ENCODE results near the gene APPL1. TPM values are rescaled to one million over a fixed set of nuclear protein-coding genes. Genes with fewer than 3 reads are reported as not detected.

Gene APPL1
- total and polyA plus RNA-seq, 2 experiments from 2014 or later, result 49.0 to 125 TPM

GRCh38 chr3:57314204-57314603 lies 86.7 kb downstream of the APPL1 start (continued):
- TF ChIP-seq REST (IDR thresholded peaks at IDR 0.05; ENCODE audit: unreplicated experiment) (no peak), NANOG (IDR thresholded peaks at IDR 0.05; ENCODE audit: borderline replicate concordance) (no peak), ZNF331 (CRISPR knock-in tag; IDR thresholded peaks at IDR 0.05; ENCODE audit: low read depth) (no peak), ZNF462 (CRISPR knock-in tag; IDR thresholded peaks at IDR 0.05) (no peak), ZNF114 (CRISPR knock-in tag; IDR thresholded peaks at IDR 0.05) (no peak), POLR2AphosphoS5 (IDR thresholded peaks at IDR 0.05; ENCODE audit: low read depth) (no peak), JUNB (IDR thresholded peaks at IDR 0.05; ENCODE audit: unreplicated experiment) (no peak)

Other genes with a start within 250 kb of the APPL1 start
- 0.10 TPM in 1 of 2 replicates, not detected in the other for gene SPATA12, start 167.1 kb upstream of the APPL1 start, total RNA-seq (2014; rRNA removed; shearing (Covaris generic))
- gene SPATA12, start 167.1 kb upstream of the APPL1 start, polyA plus RNA-seq (2016; fragmentation: Nextera tagmentation; extraction: Ambion mirVana), result 0.65 and 0.70 TPM in 2 replicates
- 79.6 and 104 TPM in 2 replicates for gene IL17RD, start 62.4 kb upstream of the APPL1 start, total RNA-seq (2014; rRNA removed; shearing (Covaris generic))
- gene IL17RD, start 62.4 kb upstream of the APPL1 start, polyA plus RNA-seq (2016; fragmentation: Nextera tagmentation; extraction: Ambion mirVana), result 10.7 and 11.9 TPM in 2 replicates
- 11.9 and 21.1 TPM in 2 replicates for gene HESX1, start 27.8 kb upstream of the APPL1 start, total RNA-seq (2014; rRNA removed; shearing (Covaris generic))
- gene HESX1, start 27.8 kb upstream of the APPL1 start, polyA plus RNA-seq (2016; fragmentation: Nextera tagmentation; extraction: Ambion mirVana), result 55.6 and 56.7 TPM in 2 replicates
- 0.08 TPM in 1 of 2 replicates, not detected in the other for gene ASB14, start 65.0 kb downstream of the APPL1 start, total RNA-seq (2014; rRNA removed; shearing (Covaris generic))
- 0.38 and 0.87 TPM in 2 replicates for gene ASB14, start 65.0 kb downstream of the APPL1 start, polyA plus RNA-seq (2016; fragmentation: Nextera tagmentation; extraction: Ambion mirVana)